ENCODE results near the gene SLC27A1.

- TF ChIP-seq CTCF (IDR thresholded peaks at IDR 0.05; ENCODE audit: low read length) = no peak
- no peak for TF ChIP-seq EZH2 (optimal IDR thresholded peaks at IDR 0.05; ENCODE audit: low read depth, low read length)
- TF ChIP-seq EZH2phosphoT487 (IDR thresholded peaks at IDR 0.05; ENCODE audit: low read length) = no peak
Observed at GRCh38 chr19:17479325-17479791, 9.0 kb downstream of the SLC27A1 start.

All from MM.1S (cell line).